ENCODE data around the gene ROR2.

Gene ROR2

DNA sequence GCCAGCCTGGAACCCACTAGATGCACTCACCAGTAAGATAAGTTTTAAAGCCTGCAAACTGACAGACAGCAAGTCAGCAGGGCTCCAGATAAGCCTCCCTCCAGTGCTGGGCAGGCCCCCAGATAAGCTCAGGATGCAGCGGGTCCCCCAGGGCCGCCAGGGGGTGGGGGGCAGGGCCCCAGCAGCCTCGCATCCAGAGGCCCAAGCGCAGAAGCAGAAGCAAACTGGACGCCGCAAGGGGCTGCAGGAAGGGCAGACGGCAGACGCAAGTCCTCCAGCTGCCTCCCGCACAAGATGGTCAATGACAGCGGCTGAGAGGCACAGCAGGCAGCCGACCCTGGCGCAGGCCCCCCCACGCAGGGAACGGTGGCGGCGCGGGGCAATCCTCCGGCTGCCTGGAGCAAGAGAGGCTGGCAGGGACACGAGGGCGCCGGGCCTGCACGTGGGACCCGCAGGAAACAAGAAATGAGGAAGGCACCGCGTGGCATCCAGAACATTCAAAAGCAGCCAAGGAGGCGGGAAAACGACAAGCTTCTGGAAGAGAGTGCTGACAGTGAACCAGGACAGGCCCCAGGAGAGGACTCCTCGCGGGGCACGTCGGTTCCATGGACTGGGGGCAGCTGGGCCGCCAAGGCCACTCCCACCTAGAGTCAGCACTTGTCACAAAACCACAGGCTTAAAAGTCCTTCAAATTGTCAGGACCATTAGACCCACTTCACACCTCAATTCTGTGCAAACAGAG, 49.8 kb downstream of the ROR2 start:
- DNase-seq (ENCODE audit: low read depth in 2 of 2): no peak

DNA sequence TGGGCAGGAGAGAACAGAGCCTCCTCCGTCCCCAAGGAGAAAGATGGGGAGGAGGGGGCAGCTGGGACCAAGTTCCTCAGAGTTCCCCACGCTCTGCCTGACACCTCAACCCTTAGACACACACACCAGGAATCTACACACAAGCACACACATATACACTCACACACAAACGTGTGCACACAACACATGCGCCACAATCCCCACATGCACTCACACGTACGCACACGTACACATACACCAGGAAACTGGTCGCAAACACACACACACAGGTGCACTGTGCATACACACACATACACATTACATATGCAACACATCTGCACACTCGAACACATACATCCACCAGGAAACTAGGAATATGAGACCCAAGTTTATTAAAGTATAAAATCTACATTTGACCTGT, 50.4 kb downstream of the ROR2 start:
- DNase-seq (ENCODE audit: low read depth in 2 of 2): no peak

DNA sequence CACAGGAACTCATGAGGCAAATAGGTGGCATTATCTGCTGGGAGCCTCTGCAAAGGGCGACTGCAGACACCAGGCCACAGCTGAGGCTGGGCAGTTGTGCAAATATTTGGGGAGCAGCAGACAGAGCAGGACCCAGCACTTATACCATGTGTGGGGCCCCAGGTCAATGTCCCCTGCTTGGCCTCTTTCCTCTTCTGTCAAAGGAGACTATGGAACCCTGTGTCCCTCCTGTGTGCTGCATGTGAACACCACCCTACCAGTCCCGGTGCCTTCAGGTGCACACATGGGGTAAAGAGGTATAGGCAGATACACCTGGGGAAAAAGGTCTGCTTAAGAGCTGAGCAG, 50.8 kb downstream of the ROR2 start:
- no peak for DNase-seq (ENCODE audit: low read depth in 2 of 2)

DNA sequence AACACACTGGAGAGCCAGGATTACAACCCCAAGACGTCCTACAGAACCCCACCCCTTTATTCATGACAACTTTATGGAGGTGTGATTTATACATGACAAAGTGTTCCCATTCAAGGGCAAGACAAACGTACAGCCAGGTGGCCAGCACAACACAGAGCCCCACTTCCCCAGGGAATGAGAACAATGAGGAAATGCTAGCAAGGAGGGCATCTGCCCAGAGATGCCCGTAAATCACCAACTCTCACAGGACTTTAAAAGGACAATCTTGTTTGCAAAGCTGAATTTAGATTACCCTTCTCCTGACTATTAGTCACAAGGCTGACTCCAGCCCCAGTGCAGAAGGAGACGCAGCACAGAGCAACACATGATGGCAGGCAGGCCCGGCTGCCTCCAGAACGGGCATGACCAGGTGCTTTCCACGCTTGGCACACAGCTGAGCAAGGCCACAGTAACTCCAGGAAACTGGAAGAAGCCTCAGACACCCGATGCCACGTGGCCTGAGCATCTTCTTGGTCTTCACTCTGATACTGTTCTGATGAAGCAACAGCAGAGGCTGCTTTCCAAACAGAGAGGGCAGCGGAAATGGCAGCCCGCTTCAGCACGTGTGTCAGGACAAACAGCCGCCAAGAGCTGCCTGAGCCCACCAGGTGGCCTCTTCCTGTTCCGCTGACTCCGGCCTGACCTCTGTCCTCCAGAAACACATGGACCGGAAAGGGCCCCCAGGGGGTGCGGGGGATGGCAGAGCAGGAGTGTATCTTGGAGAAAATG, 51.4 kb downstream of the ROR2 start:
- DNase-seq (ENCODE audit: low read depth in 2 of 2): no peak

DNA sequence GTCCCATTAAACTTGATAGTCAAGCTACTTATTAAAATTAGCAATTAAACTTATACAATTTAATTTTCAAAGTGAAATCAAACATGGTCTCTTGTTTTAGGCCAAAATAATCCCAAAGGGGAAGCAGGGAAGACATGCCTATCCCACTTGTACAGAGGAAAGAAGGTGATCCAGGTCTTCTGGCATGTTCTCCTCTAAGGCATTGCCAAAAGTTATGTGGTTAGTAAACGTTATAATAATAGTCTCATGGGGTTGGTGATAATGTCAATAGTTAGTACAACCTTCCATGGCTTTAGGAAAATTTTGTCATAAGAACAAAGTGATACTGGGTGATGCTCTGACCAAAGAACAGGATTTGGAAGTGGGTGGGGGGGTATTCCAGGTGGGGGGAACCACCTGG, 52.8 kb downstream of the ROR2 start:
- no peak for DNase-seq (ENCODE audit: low read depth in 2 of 2)

DNA sequence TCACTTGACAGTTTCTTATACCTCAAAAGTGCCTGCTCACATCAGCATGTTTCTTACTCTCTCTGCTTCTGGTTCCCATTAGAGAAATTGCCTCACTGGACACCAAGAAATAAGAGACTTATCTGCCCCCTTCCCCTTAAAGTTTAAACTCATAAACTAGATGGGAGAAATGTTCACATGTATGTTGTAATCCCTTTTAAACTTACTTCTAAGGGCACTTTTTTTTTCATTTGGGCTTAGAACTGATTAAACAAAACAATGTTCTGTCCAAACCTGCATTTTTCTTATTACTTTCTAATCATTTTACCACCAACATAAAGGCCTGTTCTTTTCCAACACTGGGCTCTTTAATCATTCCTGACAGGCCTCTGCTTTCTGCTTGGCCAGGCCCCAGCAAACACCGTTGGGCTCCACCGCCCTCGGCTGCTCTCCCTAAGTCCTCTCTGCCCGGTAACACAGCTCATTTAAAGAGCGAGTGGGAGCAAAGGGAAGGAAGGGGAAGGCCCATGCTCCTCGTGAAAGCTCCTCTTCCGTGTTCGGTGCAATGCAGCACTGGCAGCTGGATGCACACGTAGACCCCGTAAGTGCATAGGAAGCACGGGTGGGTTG, 53.4 kb downstream of the ROR2 start:
- no peak for DNase-seq (ENCODE audit: low read depth in 2 of 2)

DNA sequence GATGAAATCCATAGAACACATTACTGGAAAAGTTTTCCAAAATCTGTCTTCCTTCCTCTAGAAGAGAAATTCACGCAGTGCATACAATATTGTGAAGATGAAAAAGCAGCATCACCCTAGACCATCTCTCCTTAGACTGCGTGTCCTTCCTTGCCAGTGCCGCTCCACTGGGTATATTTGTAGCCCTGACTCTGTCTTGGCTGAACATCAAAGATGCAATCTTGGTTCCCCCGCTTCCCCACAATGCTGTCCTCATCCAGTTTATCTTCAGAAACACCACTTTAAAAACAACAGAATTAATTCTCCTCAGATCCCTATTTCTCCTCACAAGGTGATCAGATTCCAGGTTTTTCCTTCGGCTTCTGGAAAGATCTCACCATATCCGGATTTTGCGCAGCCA, 53.9 kb downstream of the ROR2 start:
- no peak for DNase-seq (ENCODE audit: low read depth in 2 of 2)

DNA sequence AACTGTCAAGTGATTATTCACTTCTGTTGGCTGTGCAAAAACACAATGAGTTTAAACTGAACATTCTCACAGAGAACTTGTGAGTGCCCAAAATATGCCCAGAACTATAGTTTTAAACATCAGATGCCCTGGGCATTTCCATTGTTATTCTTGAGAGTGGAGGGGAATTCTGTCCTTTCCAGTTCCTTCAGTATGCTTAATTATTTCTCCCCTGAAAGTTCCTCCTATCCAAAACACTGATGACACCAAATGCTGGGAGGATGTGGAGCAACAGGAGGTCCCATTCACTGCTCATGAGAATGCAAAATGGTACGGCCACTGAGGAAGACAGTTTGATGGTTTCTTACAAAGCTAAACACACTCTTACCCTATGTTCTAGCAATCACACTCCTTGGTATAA, 55.5 kb downstream of the ROR2 start:
- DNase-seq (ENCODE audit: low read depth in 2 of 2): no peak

DNA sequence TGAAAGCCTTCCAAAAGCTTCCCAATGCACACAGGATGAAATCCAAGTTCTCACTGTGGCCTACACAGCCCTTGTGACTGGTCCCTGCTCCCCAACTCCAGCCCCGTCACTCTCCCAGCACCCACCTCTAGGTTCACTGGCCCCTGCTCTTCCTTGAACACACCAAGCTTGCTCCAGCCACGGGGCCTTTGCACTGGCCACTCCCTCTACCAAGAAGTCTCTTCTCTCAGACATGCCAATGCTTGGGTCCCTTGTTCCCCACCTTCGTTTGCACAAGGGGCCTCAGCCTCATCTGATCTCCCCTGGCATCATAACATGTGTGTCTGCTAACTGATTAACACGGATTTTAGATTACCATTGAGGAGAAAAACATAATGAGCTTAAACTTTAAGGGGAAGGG, 56.0 kb downstream of the ROR2 start:
- no peak for DNase-seq (ENCODE audit: low read depth in 2 of 2)

DNA sequence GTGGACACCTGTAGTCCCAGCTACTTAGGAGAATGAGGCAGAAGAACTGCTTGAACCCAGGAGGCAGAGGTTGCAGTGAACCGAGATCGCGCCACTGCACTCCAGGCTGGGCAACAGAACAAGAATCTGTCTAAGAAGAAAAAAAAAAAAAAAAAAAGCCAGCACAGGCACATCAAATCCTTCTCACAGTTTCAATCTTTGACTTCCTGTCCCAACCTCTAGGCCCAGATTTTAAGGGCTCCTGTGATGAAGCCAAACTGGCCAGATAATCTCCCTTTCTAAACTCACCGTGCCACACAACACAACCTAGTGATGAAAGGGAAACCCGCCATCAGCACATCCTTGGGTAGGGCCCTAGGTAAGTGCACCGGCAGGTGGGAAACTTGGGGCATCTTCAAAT, 58.1 kb downstream of the ROR2 start:
- DNase-seq (ENCODE audit: low read depth in 2 of 2): no peak

DNA sequence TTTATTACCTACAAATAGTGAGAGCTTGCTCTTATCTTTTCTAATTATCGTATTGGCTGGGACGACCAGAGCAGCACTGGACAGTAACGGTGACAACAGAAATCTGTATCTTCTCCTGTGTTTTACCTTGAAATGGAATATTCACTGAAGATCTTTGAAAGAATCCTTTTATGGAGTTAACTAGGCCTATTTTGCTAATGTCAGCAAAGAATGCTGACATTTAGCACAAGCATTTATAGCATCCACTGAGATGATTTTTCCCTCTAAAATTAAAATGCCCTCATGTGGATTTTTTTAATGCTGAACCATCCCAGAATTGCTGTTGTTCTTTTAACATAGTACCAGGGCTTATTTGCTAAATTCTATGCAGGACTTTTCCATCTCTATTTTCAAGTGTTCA, 59.4 kb downstream of the ROR2 start:
- no peak for DNase-seq (ENCODE audit: low read depth in 2 of 2)

DNA sequence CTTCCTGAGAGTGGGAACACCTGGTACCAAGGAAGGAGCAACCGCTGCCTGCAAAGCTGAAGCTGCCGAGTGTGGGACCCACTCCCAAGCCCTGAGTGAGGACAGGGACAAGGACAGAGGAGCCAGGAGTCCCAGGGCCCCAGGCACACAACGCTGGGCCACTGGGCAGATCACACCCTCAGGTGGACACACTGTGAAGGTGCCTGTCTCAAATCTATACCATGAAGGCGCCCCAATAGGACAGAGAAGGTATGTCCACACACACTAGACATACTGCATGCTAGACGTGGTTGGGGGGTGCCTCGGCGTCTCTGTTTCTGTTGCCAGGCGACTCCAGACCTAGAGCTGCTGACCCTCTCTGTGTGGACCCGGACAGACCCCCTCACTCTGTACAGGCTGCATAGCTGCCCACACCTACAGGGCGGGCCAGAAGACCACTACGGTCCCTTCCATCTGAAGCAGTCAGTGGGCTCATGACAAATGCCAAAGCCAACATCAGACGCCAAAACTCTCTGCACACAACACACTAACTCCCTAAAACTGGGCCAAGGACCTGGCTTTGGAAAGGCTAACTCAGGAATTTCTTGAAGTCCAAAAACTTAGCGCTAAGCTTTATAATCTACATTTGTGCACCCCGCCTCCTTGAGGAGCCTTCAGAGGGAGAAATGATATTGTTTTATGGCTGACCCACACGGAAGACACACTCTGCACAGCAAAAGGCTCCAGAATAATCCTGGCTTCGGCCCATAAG, 60.7 kb downstream of the ROR2 start:
- DNase-seq (ENCODE audit: low read depth in 2 of 2): no peak

DNA sequence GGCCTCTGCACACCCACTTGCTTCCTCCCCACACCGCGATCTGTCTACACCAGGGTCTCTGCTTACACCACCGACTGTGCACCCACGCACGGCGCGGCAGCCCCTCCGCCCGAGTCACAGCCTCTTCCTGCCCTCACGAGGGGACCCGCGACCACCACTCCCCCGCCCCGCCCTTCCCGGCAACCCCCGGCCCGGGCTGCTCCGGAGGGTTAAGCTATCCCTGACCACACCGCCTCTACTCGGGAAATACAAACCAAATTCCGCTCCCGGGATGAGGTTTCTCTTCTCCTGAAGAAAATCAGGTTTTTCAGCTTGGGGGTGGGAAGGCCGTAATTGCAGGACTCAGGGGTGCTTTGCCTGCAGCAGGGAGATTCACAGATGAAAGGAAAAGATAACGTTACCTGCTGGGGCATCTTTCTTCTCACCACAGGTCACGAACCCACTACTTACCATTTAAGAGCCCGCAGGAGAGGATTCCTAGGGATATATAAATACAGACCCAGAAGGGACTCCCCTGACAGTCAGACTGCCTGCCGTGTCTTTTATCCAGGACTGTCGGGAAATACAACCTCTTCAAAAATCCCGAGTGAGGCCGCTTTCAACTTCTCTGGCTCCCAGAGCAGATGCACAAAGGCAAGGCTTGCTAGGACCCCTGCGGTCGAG, 63.5 kb downstream of the ROR2 start:
- no peak for DNase-seq (ENCODE audit: low read depth in 2 of 2)

DNA sequence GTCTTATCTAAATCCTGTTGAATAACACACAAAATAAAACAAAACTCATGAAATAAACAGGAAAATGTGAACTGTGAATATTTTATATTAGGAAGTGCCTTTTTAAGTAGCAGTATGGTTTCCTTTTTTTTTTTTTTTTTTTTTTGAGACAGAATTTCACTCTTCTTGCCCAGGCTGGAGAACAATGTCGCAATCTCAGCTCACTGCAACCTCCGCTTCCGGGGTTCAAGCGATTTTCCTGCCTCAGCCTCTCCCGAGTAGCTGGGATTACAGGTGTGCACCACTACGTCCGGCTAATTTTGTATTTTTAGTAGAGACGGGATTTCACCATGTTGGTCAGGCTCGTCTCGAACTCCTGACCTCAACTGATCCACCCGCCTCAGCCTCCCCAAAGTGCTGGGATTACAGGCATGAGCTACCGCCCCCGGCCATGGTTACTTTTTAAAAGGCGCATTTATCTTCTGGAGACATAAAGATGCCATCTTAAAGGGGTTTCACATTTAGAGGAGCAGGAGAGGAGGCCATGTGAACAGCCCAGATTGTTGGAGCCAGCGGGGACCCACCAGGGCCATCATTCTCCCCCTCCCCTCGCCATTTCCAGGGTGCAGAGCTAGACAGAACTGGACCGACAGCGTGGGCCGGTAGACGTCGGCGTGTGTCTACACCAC, 64.1 kb downstream of the ROR2 start:
- DNase-seq (ENCODE audit: low read depth in 2 of 2): no peak

DNA sequence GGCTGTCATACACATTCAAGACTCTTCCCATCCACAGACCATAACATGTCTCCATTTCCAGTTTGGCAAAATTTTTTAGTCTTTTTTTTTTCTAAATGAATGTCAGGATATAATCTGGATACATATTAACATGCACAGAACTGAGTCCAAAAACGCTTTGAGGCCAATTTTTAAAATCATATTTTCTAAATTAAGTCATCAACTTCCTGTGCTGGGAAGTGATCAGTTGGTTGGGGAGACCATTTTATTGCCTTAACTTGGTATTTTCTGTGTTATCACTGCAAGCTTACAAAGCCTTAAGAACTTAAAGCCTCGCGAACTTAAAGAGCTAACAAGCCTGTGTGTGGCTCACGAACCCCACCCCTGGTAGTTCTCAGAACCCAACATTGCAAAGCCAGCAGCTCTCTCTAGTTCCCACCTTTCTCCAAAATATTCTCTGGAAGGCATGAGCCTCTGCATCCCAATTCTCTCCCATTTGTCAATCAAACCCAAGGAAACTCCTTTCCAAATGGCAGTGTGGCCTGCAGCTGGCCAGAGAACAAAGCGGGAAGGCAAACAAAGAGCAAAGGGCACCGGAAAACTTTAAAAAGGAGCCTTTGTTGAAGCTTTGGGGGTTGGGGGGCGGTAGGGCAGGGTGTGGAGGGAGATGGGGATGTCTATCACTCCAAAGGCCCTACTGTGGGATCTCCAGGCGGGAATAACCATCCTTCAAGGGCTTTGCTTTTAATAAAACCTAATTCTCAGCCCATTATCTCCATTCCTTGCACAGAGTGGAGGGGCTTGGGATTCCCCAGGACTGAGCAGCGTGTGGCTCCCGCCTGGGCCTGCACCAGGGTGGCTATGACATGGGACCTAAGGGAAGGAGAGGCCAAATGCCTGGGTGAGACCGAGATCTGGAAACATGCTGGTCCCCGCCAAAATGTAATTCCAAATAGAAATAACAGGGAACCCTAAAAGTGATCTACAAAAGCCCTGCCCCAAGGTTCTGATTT, 65.0 kb downstream of the ROR2 start:
- DNase-seq (ENCODE audit: low read depth in 2 of 2): no peak

DNA sequence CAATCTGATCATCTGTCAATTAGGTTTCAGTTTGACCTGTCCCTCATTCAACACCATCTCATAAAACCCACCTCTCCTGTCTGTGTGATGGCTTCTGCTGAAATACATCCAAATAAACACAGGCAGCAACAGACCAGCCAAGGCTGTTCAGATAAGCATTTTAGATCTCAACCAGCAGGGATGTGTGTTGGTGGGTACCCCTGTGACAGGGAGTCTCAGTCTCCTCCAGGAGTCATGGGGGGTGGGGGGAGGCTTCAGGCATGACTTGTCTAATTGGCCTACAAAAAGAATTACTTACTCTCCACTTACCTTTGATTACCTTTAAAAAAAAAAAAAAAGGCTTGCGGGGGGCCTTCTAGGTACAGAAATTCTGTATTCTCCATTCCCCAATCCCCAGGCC, 65.9 kb downstream of the ROR2 start:
- no peak for DNase-seq (ENCODE audit: low read depth in 2 of 2)

DNA sequence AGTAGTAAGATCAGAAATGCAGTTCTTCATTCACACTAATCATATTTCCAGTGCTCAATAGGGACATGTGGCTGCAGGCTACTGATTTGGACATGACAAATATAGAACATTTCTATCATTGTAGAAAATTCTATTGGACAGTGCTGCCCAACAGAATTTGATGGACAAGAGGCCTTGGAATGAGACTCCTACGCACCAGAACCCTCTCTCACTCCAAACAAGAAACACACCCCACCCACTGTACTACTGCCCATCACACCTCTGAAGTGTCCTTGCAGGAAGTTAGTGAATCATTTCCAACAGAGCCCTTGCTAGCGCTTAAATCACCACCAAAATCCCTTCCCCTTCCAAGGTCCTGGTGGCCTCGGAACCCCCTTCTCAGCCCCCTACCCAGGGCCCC, 66.5 kb downstream of the ROR2 start:
- DNase-seq (ENCODE audit: low read depth in 2 of 2): no peak

DNA sequence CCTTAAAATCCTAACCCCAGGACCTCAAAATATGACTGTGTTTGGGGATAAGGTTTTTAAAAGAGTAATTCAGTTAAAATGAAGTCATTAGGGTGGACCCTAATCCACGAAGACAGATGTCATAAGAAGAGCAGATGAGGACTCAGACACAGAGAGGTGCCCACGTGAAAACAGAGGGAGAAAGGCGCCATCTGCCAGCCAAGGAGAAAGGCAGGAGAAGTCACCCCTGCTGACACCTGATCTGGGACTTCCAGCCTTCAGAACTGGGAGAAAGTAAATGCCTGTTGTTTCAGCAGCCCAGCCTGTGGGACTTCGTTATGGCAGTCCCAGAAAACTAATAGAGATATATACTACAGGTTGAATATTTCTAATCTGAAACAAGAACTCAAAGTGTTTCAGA, 67.4 kb downstream of the ROR2 start:
- DNase-seq (ENCODE audit: low read depth in 2 of 2): no peak

DNA sequence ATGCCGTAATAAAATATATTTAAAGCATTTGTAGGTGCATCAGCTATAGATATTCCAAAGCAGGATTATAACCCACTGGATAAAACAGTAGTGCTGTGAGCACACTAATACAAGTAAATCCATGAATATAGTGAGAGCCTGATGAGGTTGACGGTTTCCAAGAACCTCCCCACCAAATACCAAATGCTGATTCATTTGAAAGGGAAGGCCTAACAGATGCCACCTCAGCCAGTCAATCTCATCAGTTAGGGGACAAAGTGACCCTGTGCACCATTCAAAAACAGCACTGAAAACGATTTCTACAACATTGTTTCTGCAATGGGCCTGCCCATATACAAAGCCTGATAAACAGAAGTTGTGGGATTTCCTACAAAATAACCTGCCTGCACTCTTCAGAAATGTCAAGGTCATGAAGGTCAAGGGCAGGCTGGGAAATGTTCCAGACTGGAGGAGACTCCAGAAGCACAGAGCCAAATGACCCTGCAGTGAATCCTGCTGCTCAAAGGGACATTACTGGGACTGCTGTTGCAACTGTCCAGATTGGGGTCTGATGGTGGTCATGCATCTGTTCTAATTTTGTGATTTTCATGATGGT, 69.6 kb downstream of the ROR2 start:
- no peak for DNase-seq (ENCODE audit: low read depth in 2 of 2)

DNA sequence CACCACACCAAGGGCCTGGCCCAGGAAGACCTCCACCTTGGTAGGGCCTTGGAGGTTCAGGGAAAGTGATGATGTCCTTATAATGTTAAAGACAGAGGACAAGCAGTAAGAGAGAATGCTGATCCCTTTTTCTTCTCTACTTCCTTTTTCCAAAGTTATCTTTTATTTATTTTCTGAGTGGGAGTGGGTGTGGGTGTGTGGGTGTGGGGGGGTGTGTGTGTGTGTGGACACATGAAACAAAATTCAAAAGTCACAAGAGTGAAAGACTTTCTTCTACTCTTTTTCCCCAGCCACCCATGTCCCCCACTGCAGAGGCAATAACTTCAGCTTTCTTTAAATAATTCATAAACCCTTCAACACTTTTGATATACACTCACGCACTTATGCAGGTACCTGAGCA, 70.8 kb downstream of the ROR2 start:
- DNase-seq (ENCODE audit: low read depth in 2 of 2): no peak
